ENCODE data around the gene UNC5B.
A peak's percentile ranks its signal among the peaks of the same experiment; 100 is the strongest.

Gene UNC5B

GRCh38 chr10:71279590-71280170 lies 67.3 kb downstream of the UNC5B start:
- Mint-ChIP-seq H3K27me3 (ENCODE audit: low read depth, poor library complexity) (no peaks in the 10 kb centered on the region), H3K36me3 (ENCODE audit: low read depth) (peaks cover 16% of the 10 kb centered on the region), H3K27ac (no peak overlapping the region), H3K4me1 (peaks cover 53% of the 10 kb centered on the region), H3K9me3 (no peaks in the 10 kb centered on the region), H3K4me3 (no peak overlapping the region)
- no peak for TF ChIP-seq CTCF (IDR thresholded peaks at IDR 0.05)
- DNase-seq: no peak

- Mint-ChIP-seq H3K27me3 (ENCODE audit: low read depth, poor library complexity) (no peaks in the 10 kb centered on the region), H3K4me1 (peaks cover 47% of the 10 kb centered on the region), H3K27ac (no peak overlapping the region), H3K9me3 (no peaks in the 10 kb centered on the region), H3K4me3 (no peak overlapping the region), H3K36me3 (ENCODE audit: low read depth) (peaks cover 16% of the 10 kb centered on the region)
- no peak for DNase-seq
- TF ChIP-seq CTCF (IDR thresholded peaks at IDR 0.05): no peak
Measured at GRCh38 chr10:71280216-71280615, 67.8 kb downstream of the UNC5B start.

GRCh38 chr10:71280825-71281224 lies 68.5 kb downstream of the UNC5B start:
- H3K27ac Mint-ChIP-seq: no peak overlapping the region
- no peak for TF ChIP-seq CTCF (IDR thresholded peaks at IDR 0.05)
- H3K36me3 Mint-ChIP-seq (ENCODE audit: low read depth): peaks cover 16% of the 10 kb centered on the region
- no peaks in the 10 kb centered on the region for H3K27me3 Mint-ChIP-seq (ENCODE audit: low read depth, poor library complexity)
- H3K9me3 Mint-ChIP-seq: no peaks in the 10 kb centered on the region
- DNase-seq: no peak
- no peak overlapping the region for H3K4me3 Mint-ChIP-seq
- peaks cover 44% of the 10 kb centered on the region for H3K4me1 Mint-ChIP-seq

- Mint-ChIP-seq H3K27ac (no peak overlapping the region), H3K9me3 (no peaks in the 10 kb centered on the region), H3K4me3 (no peak overlapping the region), H3K36me3 (ENCODE audit: low read depth) (peaks cover 21% of the 10 kb centered on the region), H3K4me1 (peaks cover 44% of the 10 kb centered on the region), H3K27me3 (ENCODE audit: low read depth, poor library complexity) (no peaks in the 10 kb centered on the region)
- no peak for DNase-seq
- no peak for TF ChIP-seq CTCF (IDR thresholded peaks at IDR 0.05)
Measured at GRCh38 chr10:71281646-71282322, 69.4 kb downstream of the UNC5B start.

- Mint-ChIP-seq H3K27me3 (ENCODE audit: low read depth, poor library complexity) (no peaks in the 10 kb centered on the region), H3K4me1 (peaks cover 44% of the 10 kb centered on the region), H3K27ac (peak overlapping the region; percentile 53), H3K36me3 (ENCODE audit: low read depth) (peaks cover 21% of the 10 kb centered on the region), H3K4me3 (no peak overlapping the region), H3K9me3 (no peaks in the 10 kb centered on the region)
- no peak for TF ChIP-seq CTCF (IDR thresholded peaks at IDR 0.05)
- no peak for DNase-seq
Measured at GRCh38 chr10:71282323-71282680, 69.9 kb downstream of the UNC5B start.

GRCh38 chr10:71283410-71283809 lies 71.0 kb downstream of the UNC5B start:
- peaks cover 35% of the 10 kb centered on the region for H3K4me1 Mint-ChIP-seq
- H3K27me3 Mint-ChIP-seq (ENCODE audit: low read depth, poor library complexity): no peaks in the 10 kb centered on the region
- no peaks in the 10 kb centered on the region for H3K9me3 Mint-ChIP-seq
- no peak for TF ChIP-seq CTCF (IDR thresholded peaks at IDR 0.05)
- H3K36me3 Mint-ChIP-seq (ENCODE audit: low read depth): peaks cover 28% of the 10 kb centered on the region
- H3K27ac Mint-ChIP-seq: no peak overlapping the region
- DNase-seq: no peak
- H3K4me3 Mint-ChIP-seq: no peak overlapping the region

All from nephron progenitor cell (in vitro differentiated cells).